ENCODE measurements around the gene HOXD13.

Gene HOXD13

DNA sequence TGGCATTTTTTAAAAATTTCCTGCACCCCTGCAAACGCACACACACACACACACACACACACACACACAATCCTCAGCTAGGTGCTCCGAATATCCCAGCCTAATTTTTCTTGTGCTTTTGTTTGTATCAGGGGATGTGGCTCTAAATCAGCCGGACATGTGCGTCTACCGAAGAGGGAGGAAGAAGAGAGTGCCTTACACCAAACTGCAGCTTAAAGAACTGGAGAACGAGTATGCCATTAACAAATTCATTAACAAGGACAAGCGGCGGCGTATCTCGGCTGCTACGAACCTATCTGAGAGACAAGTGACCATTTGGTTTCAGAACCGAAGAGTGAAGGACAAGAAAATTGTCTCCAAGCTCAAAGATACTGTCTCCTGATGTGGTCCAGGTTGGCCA, 1.8 kb downstream of the HOXD13 start:
- DNase-seq (ENCODE audit: low read depth in 2 of 2), result no peak

GRCh38 chr2:176095421-176095820, 2.9 kb downstream of the HOXD13 start:
- no peak for DNase-seq (ENCODE audit: low read depth in 2 of 2)

DNA sequence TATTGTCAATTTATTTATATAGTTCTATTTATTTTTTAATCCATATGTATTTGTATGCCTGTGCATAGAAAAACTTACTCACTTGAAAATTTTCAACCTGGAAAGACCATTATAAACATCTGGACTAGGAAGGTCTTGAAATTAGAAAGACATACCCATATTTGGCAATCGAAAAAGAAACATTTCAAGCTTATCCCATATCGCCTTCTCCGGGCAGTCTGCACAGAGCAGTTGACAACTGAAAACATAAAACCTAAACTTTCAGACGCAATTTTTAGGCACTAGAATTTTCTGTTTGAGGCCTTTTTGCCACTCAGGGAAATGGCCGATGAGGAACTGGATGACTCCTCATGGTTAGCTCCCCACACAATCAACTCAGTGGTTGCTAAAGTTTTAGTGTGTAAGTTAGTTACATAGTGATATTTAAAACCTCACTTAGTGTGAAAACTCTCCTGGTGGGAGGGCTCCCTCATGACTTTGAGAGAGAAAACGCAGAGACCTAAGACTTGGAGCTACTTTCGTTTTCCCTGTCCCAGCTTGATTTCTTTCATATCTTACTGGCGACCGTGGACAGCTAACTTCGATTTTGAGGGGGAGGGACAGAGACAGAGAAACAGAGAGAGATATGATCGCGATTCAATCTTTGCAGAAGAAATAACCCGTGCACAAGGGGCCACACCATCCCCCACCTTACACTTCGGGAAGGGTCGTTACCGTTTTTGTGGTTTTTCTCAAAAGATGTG, 3.9 kb downstream of the HOXD13 start:
- no peak for DNase-seq (ENCODE audit: low read depth in 2 of 2)

- DNase-seq (ENCODE audit: low read depth in 2 of 2), result no peak
These were observed 4.7 kb downstream of the HOXD13 start for GRCh38 chr2:176096986-176097819.

DNA sequence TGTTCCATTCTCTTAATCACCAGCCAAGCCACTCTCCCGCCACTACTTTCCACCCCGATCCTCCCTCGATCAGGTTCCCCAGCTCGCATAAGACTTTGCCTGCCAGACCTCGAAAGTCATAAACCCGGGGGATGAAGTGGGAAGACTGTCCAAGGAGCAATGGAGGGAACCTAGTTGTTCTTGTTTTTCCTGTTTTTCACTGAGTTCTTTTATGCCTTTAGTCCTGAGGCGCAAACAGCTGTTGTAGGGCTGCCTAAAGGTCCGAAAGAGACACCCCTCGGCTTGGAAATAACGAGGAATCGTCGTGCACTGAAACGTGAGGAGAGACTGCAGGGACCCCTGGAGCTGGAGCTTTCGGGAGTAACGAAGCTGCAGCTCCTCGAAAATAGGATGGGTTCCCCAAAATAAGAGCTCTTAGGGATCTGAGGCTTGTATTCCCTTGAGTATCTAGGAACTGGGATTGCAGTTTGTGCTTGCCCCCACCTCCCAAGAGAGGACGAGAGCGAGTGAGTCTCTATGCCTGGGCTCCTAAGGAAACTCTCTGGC, 5.4 kb downstream of the HOXD13 start:
- DNase-seq (ENCODE audit: low read depth in 2 of 2), result no peak

DNA sequence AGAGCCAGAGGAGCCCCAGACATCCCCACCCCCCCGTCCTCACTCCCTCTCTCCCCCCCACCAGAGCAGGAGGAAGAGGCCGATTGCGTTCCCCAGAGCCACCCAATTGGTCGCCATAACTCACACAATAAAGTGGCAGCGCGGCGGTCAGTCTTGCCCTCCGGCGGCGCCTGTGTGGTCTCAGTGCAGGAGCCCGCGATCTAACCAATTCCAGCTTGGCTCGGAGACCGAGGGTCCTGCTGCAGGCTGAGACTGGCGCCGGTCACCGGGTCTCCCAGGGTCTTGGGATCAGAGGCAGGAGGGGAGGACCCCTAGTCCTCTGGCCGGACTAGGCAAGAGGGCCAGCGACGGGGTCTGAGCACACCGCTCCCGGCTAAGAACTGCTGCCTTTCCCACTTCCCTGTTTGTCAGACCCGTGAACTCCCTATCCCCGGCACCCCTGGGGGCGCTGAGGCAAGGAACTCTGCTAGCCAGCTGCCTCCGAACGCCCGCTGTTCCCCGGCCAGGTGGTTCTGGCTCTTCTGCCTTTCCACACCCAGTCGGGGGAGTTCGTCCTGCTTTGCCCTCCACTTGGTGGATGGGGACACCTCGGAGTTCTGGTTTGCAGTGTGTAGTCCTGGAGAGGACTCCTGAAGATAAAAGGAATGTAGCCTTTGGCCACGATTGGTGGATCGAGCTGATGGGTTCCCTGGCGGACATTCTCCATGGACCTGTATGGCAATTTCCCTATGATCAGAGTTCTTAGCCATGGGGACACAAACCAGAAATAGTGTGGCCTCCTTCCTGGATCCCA, 6.0 kb downstream of the HOXD13 start:
- no peak for DNase-seq (ENCODE audit: low read depth in 2 of 2)

- no peak for DNase-seq (ENCODE audit: low read depth in 2 of 2)
These were observed 6.7 kb downstream of the HOXD13 start for GRCh38 chr2:176099159-176099727.

DNA sequence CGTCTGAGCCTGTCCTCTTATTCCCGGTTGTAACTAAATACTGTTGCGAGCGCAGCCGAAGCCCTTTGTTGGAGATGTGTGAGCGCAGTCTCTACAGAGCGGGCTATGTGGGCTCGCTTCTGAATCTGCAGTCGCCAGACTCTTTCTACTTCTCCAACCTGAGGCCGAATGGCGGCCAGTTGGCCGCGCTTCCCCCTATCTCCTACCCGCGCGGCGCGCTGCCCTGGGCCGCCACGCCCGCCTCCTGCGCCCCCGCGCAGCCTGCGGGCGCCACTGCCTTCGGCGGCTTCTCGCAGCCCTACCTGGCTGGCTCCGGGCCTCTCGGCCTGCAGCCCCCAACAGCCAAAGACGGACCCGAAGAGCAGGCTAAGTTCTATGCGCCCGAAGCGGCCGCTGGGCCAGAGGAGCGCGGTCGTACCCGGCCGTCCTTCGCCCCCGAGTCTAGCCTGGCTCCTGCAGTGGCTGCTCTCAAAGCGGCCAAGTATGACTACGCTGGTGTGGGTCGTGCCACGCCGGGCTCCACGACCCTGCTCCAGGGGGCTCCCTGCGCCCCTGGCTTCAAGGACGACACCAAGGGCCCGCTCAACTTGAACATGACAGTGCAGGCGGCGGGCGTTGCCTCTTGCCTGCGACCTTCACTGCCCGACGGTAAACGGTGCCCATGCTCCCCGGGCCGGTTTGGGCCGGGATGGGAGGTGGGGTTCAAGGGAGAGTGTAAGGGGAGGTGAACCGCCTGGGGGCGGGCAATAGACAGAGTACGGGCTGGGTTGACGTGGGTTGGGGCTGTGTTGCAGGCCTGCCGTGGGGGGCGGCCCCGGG, 7.4 kb downstream of the HOXD13 start, which contains the start of gene HOXD12:
Gene HOXD12 (plus strand): TSS at position 68 of the 819 bp plus-strand sequence. CDS start 7 bp downstream, at position 75.
- no peak for DNase-seq (ENCODE audit: low read depth in 2 of 2)

- DNase-seq (ENCODE audit: low read depth in 2 of 2), result no peak
These were observed 8.1 kb downstream of the HOXD13 start for GRCh38 chr2:176100547-176101140.

- DNase-seq (ENCODE audit: low read depth in 2 of 2), result no peak
These were observed 8.8 kb downstream of the HOXD13 start for GRCh38 chr2:176101216-176101830.

DNA sequence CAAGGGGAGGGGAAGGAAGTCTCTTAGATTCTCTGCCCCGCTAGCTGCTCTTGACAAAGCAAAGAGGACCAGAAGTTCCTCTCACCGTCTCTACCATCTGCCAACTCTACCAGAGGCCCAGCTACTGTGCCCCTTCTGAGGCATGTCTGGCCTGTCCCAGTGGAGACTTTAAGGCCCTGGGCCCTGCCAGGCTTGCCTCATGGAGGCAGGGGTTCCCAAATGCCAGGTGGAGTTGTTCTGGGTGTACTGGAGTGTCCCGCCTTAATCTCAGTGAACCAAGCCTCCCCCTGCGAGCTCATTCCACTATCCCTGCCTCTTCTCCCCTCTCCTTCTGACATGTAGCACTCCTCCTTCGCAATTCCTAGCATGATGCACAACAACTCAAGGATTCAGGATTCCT, 9.3 kb downstream of the HOXD13 start:
- no peak for DNase-seq (ENCODE audit: low read depth in 2 of 2)

DNA sequence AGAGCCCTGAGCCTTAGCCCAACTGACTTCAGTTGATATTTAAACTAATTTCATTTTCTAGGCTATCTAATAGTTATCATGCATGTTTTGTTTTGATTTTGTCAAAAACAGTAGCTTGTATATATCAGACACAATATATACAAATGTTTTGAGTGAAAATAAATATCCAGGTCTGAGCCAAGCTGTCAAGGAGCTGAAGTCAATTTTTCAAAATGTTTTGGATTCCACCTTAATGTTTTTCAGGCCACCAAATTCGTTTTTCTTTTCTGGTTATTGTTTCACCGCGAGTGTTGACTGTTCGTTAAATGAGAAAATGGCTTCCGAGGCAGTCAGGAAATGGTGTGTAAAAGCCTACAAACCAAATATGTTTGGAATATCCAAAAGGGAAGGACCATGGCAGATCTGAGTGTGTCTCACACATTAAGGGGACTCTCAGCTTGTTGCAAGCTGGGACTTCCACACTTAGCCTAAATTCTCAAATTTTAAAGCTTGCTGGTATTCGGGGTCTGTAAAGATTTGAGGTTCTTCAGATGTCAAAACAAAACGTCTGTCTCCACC, 9.9 kb downstream of the HOXD13 start:
- no peak for DNase-seq (ENCODE audit: low read depth in 2 of 2)

DNA sequence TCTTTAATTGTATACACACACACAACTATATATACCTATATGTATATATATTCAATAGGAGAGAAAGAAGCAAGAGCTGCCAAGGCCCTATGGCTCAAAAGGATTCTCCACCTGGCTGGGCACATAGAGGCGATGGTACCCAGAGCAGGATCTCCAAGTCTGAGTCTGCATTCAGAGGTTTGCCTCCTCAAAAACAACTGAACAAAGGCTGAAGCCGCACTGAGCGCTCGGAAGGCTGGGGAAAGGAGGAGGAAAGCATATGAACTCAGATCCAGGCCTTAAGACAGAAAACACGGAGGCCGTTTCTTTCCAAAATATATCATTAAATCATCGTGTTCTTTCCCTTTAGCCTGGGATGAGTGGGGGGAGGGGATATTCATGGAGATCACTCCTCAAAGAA, 10.7 kb downstream of the HOXD13 start:
- no peak for DNase-seq (ENCODE audit: low read depth in 2 of 2)

- DNase-seq (ENCODE audit: low read depth in 2 of 2), result no peak
These were observed 11.3 kb downstream of the HOXD13 start for GRCh38 chr2:176103742-176104315.

GRCh38 chr2:176104316-176105077, 12.0 kb downstream of the HOXD13 start:
- no peak for DNase-seq (ENCODE audit: low read depth in 2 of 2)

- DNase-seq (ENCODE audit: low read depth in 2 of 2), result no peak
These were observed 12.7 kb downstream of the HOXD13 start for GRCh38 chr2:176105078-176105729.

- no peak for DNase-seq (ENCODE audit: low read depth in 2 of 2)
These were observed 13.4 kb downstream of the HOXD13 start for GRCh38 chr2:176105730-176106580.

Measured in activated CD8-positive, alpha-beta memory T cell treated with anti-CD3 and anti-CD28 coated beads for 4 hours (primary cell).